HS-27A (cell line): ENCODE results near the gene ALPP.
"Not testable (repeated sequence)": the region's sequence is repeated elsewhere in the genome, so short reads cannot be mapped to it uniquely, and the experiment has no call there.

Experiments
- DNase-seq: peaks from one replicate; pipeline ENCODE4 v3.0.0-alpha.2; 2012; ENCODE audit warnings: low read depth, missing footprints

The ALPP gene

GRCh38 chr2:232341061-232341738 is 37.4 kb upstream of the ALPP start:
- no peak for DNase-seq

GRCh38 chr2:232341739-232342126 is 36.8 kb upstream of the ALPP start:
- no peak for DNase-seq

GRCh38 chr2:232342635-232343565 is 35.7 kb upstream of the ALPP start:
- no peak for DNase-seq

GRCh38 chr2:232343821-232344220 is 34.7 kb upstream of the ALPP start:
- DNase-seq, result no peak

- no peak for DNase-seq
Observed at GRCh38 chr2:232345251-232345650, 33.3 kb upstream of the ALPP start.

GRCh38 chr2:232347369-232347768 is 31.2 kb upstream of the ALPP start:
- no peak for DNase-seq

GRCh38 chr2:232348936-232349335 is 29.6 kb upstream of the ALPP start:
- no peak for DNase-seq

- DNase-seq, result no peak
Observed at GRCh38 chr2:232349546-232349945, 29.0 kb upstream of the ALPP start.

- no peak for DNase-seq
Observed at GRCh38 chr2:232349946-232350635, 28.5 kb upstream of the ALPP start.

GRCh38 chr2:232350804-232351685 is 27.5 kb upstream of the ALPP start:
- DNase-seq, result no peak

GRCh38 chr2:232351686-232352510 is 26.7 kb upstream of the ALPP start:
- DNase-seq, result no peak

- no peak for DNase-seq
Observed at GRCh38 chr2:232352511-232353091, 25.9 kb upstream of the ALPP start.

- no peak for DNase-seq
Observed at GRCh38 chr2:232353096-232353495, 25.5 kb upstream of the ALPP start.

GRCh38 chr2:232353660-232354059 is 24.9 kb upstream of the ALPP start:
- DNase-seq, result no peak

- no peak for DNase-seq
Observed at GRCh38 chr2:232354069-232354468, 24.5 kb upstream of the ALPP start.

GRCh38 chr2:232361646-232362045 is 16.9 kb upstream of the ALPP start:
- DNase-seq, result no peak

- no peak for DNase-seq
Observed at GRCh38 chr2:232362174-232362900, 16.2 kb upstream of the ALPP start.

- DNase-seq, result not testable (repeated sequence)
Observed at GRCh38 chr2:232363064-232363783, 15.3 kb upstream of the ALPP start.
